Measurements from ENCODE around the gene POC1A. TPM values are rescaled to one million over a fixed set of nuclear protein-coding genes. Genes with fewer than 3 reads are reported as not detected.

Gene POC1A
- total RNA-seq, 2 donors from 2014 or later = 28.8 to 32.2 TPM

- ATAC-seq = no peak
- H3K9me3 Mint-ChIP-seq = no peaks in the 10 kb centered on the region
- H3K36me3 Mint-ChIP-seq = no peaks in the 10 kb centered on the region
- no peak for DNase-seq (ENCODE audit: low spot score in 2 of 2)
- H3K27ac Mint-ChIP-seq = no peak overlapping the region
Measured at GRCh38 chr3:52031896-52032295, 122.3 kb downstream of the POC1A start.

- H3K9me3 Mint-ChIP-seq = no peaks in the 10 kb centered on the region
- H3K27ac Mint-ChIP-seq = no peak overlapping the region
- DNase-seq (ENCODE audit: low spot score in 2 of 2) (no peak), ATAC-seq (no peak)
- H3K36me3 Mint-ChIP-seq = no peaks in the 10 kb centered on the region
Measured at GRCh38 chr3:52030714-52031310, 123.4 kb downstream of the POC1A start.

- Mint-ChIP-seq H3K9me3 (no peaks in the 10 kb centered on the region), H3K36me3 (no peaks in the 10 kb centered on the region), H3K27ac (no peak overlapping the region)
- DNase-seq (ENCODE audit: low spot score in 2 of 2) (no peak), ATAC-seq (no peak)
Measured at GRCh38 chr3:52029535-52029934, 124.7 kb downstream of the POC1A start.

GRCh38 chr3:52029053-52029452, 125.2 kb downstream of the POC1A start:
- no peaks in the 10 kb centered on the region for H3K36me3 Mint-ChIP-seq
- ATAC-seq (no peak), DNase-seq (ENCODE audit: low spot score in 2 of 2) (no peak)
- H3K9me3 Mint-ChIP-seq = no peaks in the 10 kb centered on the region
- H3K27ac Mint-ChIP-seq = no peak overlapping the region

- H3K27ac Mint-ChIP-seq = no peak overlapping the region
Measured at GRCh38 chr3:52028572-52028971, 125.7 kb downstream of the POC1A start.

GRCh38 chr3:52026041-52026440, 128.2 kb downstream of the POC1A start:
- DNase-seq (ENCODE audit: low spot score in 2 of 2) (no peak), ATAC-seq (no peak)
- Mint-ChIP-seq H3K9me3 (no peaks in the 10 kb centered on the region), H3K36me3 (no peaks in the 10 kb centered on the region), H3K27ac (peak overlapping the region in 1 of 2 donors; percentile 37)

More at GRCh38 chr3:52028572-52028971, 125.7 kb downstream of the POC1A start:
- no peaks in the 10 kb centered on the region for H3K9me3 Mint-ChIP-seq
- no peak for ATAC-seq
- H3K36me3 Mint-ChIP-seq = no peaks in the 10 kb centered on the region
- DNase-seq (ENCODE audit: low spot score in 2 of 2) = no peak

GRCh38 chr3:52025453-52025852, 128.8 kb downstream of the POC1A start:
- H3K36me3 Mint-ChIP-seq = no peaks in the 10 kb centered on the region
- no peak for DNase-seq (ENCODE audit: low spot score in 2 of 2)
- no peaks in the 10 kb centered on the region for H3K9me3 Mint-ChIP-seq
- no peak overlapping the region for H3K27ac Mint-ChIP-seq
- ATAC-seq = no peak

Other genes starting within 250 kb of the POC1A start
- gene RRP9, start 212.5 kb downstream of the POC1A start, total RNA-seq = 10 to 100 TPM; 23.6 to 33.0 TPM
- gene PARP3, start 212.1 kb downstream of the POC1A start, total RNA-seq = 10 to 100 TPM; 17.0 to 18.6 TPM
- not detected for gene GPR62, start 199.0 kb downstream of the POC1A start, total RNA-seq
- 10 to 100 TPM; 11.3 to 14.3 TPM for gene PCBP4, start 187.0 kb downstream of the POC1A start, total RNA-seq
- gene ABHD14B, start 180.4 kb downstream of the POC1A start, total RNA-seq = 10 to 100 TPM; 21.4 to 62.4 TPM
- 1 to 10 TPM; 7.7 to 9.0 TPM for gene ABHD14A, start 179.4 kb downstream of the POC1A start, total RNA-seq
- gene ACY1, start 170.9 kb downstream of the POC1A start, total RNA-seq = 10 to 100 TPM; 54.7 to 78.5 TPM
- 1,000 to 10,000 TPM; 1,489 to 1,761 TPM for gene RPL29, start 158.5 kb downstream of the POC1A start, total RNA-seq
- 10 to 100 TPM; 10.8 to 17.5 TPM for gene DUSP7, start 97.9 kb downstream of the POC1A start, total RNA-seq
- gene ALAS1, start 43.7 kb upstream of the POC1A start, total RNA-seq = 10 to 100 TPM; 56.1 to 72.0 TPM
- gene TLR9, start 71.2 kb upstream of the POC1A start, total RNA-seq = under 1 TPM; 0.18 to 0.86 TPM
- 100 to 1,000 TPM in 1 of 2 donors, 10 to 100 TPM in 1; 75.8 to 139 TPM for gene TWF2, start 84.7 kb upstream of the POC1A start, total RNA-seq
- 10 to 100 TPM; 52.3 to 74.1 TPM for gene PPM1M, start 91.3 kb upstream of the POC1A start, total RNA-seq
- gene WDR82, start 124.2 kb upstream of the POC1A start, total RNA-seq = 100 to 1,000 TPM in 1 of 2 donors, 10 to 100 TPM in 1; 96.6 to 129 TPM
- gene GLYCTK, start 133.4 kb upstream of the POC1A start, total RNA-seq = 10 to 100 TPM; 20.4 to 24.1 TPM
- 10 to 100 TPM; 17.5 to 19.8 TPM for gene DNAH1, start 161.9 kb upstream of the POC1A start, total RNA-seq